Hepatocyte (in vitro differentiated cells): ENCODE results near the gene CRKL. TPM values are rescaled to one million over a fixed set of nuclear protein-coding genes. Genes with fewer than 3 reads are reported as not detected.

ENCODE experiments used
- DNase-seq: peaks from one replicate; pipeline ENCODE4 v3.0.0-alpha.2; 2016; ENCODE audit warnings: low spot score
- H2AFZ ChIP-seq: fragments of 200-600 bp; sonication (generic); 2 replicates; pipeline ENCODE4 v1.6.0; 2016; ENCODE audit warnings: antibody characterized with exemption, mild to moderate bottlenecking
- H3K27ac ChIP-seq: fragments of 200-600 bp; sonication (generic); 2 replicates; pipeline ENCODE4 v1.5.1; 2016; ENCODE audit warnings: mild to moderate bottlenecking
- H3K27me3 ChIP-seq: fragments of 200-600 bp; sonication (generic); 2 replicates; pipeline ENCODE4 v1.6.1; 2016
- H3K36me3 ChIP-seq: fragments of 200-600 bp; sonication (generic); replicated peaks from 2 replicates; pipeline ENCODE4 v1.5.1; 2016; ENCODE audit warnings: low read depth; ENCODE audit not compliant: insufficient read depth
- H3K4me1 ChIP-seq: fragments of 200-600 bp; sonication (generic); 2 replicates; pipeline ENCODE4 v1.5.1; 2016; ENCODE audit warnings: mild to moderate bottlenecking, moderate library complexity; ENCODE audit not compliant: insufficient read depth
- H3K4me2 ChIP-seq: fragments of 200-600 bp; sonication (generic); 2 replicates; pipeline ENCODE4 v1.6.0; 2016
- H3K4me3 ChIP-seq: fragments of 200-600 bp; sonication (generic); 2 replicates; pipeline ENCODE4 v1.5.1; 2016; ENCODE audit warnings: mild to moderate bottlenecking
- H3K79me2 ChIP-seq: fragments of 200-600 bp; sonication (generic); 2 replicates; pipeline ENCODE4 v1.6.0; 2017; ENCODE audit warnings: mild to moderate bottlenecking
- H3K9me2 ChIP-seq: fragments of 200-600 bp; sonication (generic); replicated peaks from 2 replicates; pipeline ENCODE4 v1.6.0; 2017; ENCODE audit warnings: mild to moderate bottlenecking; ENCODE audit not compliant: insufficient read depth
- H3K9me3 ChIP-seq: fragments of 200-600 bp; sonication (generic); 2 replicates; pipeline ENCODE4 v1.5.1; 2016; ENCODE audit warnings: low read depth, mild to moderate bottlenecking
- H4K20me1 ChIP-seq: fragments of 200-600 bp; sonication (generic); 2 replicates; pipeline ENCODE4 v1.6.0; 2016; ENCODE audit warnings: mild to moderate bottlenecking; ENCODE audit not compliant: insufficient read depth, poor library complexity, severe bottlenecking
- EZH2 ChIP-seq: fragments of 200-600 bp; sonication (generic); IDR thresholded peaks from 2 replicates; pipeline ENCODE4 v1.6.1; 2016; ENCODE audit warnings: antibody characterized with exemption, mild to moderate bottlenecking, borderline replicate concordance
- EZH2phosphoT487 ChIP-seq: fragments of 200-600 bp; sonication (generic); IDR thresholded peaks from one replicate; pipeline ENCODE4 v1.6.1; 2018; ENCODE audit warnings: antibody characterized with exemption, mild to moderate bottlenecking, low read depth, moderate library complexity; ENCODE audit not compliant: unreplicated experiment, severe bottlenecking
- WGBS: methylation state at CpG from one replicate; pipeline ENCODE4 v1.1.6; 2016; ENCODE audit warnings: low lambda C conversion rate; ENCODE audit errors: missing lambda C conversion rate; 5-methylcytosine and 5-hydroxymethylcytosine counted together
- polyA plus RNA-seq: library from polyadenylated mRNA; unstranded; fragments of >200 nt; fragmentation: Nextera tagmentation; extraction: Ambion mirVana; gene quantifications from 2 replicates; pipeline ENCODE4 v1.2.1, GENCODE V29; 2016
- total RNA-seq: library from RNA; depleted of rRNA; stranded (reverse); fragments of >200 nt; gene quantifications from 2 replicates; pipeline ENCODE4 v1.2.3, GENCODE V29; 2014
- TF ChIP-seq, protein P1 (sequence below): fragments of 200-600 bp; sonication (generic); IDR thresholded peaks from 2 replicates; pipeline ENCODE4 v1.5.1; 2016; ENCODE audit warnings: antibody characterized with exemption, mild to moderate bottlenecking; ENCODE audit not compliant: poor library complexity

Gene CRKL
- total and polyA plus RNA-seq, 2 experiments from 2014 or later = 31.8 to 49.2 TPM

DNA sequence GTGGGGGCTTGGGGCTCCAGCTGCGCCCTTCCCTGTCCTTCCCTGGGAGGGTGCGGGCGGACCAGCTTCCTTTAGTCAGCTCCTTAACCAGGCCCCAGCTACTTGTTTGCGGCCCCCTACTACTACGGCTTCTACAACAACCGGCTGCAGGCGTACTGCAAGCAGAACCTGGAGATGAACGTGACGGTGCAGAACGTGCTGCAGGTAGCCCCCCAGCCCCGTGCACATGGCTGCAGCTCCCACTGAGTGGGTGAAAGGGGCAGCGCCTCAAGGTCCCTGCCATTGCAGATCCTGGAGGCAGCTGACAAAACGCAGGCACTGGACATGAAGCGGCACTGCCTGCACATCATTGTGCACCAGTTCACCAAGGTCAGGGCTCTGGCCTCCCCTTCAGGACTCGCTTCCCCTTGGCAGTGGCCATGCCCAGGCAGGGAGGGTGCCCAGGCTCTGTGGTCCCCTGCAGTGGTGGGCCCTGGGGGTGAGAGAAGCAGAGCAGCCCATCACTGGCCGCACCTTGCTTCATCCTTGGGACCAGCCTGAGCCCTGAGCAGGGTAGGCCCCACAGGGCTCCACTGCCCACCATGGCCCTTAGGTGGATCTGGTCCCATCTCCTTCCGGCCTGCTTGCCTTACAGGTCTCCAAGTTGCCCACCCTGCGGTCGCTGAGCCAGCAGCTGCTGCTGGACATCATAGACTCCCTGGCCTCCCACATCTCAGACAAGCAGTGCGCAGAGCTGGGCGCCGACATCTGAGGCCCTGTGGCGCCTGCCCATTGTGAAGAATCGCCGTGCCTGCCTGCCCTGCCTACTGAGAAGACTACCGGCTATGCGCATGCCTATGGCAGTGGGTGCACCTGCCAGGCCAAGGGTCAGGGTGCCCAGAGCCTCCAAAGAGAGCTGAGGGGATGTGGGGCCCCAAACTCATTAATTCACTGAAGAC lies 79.7 kb downstream of the CRKL start:
- Histone ChIP-seq H3K4me3 (no peak overlapping the region), H3K36me3 (no peaks in the 10 kb centered on the region), H3K27ac (no peak overlapping the region), H3K4me2 (no peak overlapping the region), H3K4me1 (peaks cover 11% of the 10 kb centered on the region), H3K27me3 (no peaks in the 10 kb centered on the region), H3K9me2 (no peaks in the 10 kb centered on the region), H3K9me3 (no peaks in the 10 kb centered on the region), H3K79me2 (peaks cover 20% of the 10 kb centered on the region), H2AFZ (no peak overlapping the region), H4K20me1 (no peaks in the 10 kb centered on the region)
- DNase-seq = no peak
- TF ChIP-seq, protein P1, sequence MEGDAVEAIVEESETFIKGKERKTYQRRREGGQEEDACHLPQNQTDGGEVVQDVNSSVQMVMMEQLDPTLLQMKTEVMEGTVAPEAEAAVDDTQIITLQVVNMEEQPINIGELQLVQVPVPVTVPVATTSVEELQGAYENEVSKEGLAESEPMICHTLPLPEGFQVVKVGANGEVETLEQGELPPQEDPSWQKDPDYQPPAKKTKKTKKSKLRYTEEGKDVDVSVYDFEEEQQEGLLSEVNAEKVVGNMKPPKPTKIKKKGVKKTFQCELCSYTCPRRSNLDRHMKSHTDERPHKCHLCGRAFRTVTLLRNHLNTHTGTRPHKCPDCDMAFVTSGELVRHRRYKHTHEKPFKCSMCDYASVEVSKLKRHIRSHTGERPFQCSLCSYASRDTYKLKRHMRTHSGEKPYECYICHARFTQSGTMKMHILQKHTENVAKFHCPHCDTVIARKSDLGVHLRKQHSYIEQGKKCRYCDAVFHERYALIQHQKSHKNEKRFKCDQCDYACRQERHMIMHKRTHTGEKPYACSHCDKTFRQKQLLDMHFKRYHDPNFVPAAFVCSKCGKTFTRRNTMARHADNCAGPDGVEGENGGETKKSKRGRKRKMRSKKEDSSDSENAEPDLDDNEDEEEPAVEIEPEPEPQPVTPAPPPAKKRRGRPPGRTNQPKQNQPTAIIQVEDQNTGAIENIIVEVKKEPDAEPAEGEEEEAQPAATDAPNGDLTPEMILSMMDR = no peak
- no peak for TF ChIP-seq EZH2phosphoT487
- TF ChIP-seq EZH2 = no peak
- 94% methylated on average over 25 of the region's 27 CpGs for WGBS

DNA sequence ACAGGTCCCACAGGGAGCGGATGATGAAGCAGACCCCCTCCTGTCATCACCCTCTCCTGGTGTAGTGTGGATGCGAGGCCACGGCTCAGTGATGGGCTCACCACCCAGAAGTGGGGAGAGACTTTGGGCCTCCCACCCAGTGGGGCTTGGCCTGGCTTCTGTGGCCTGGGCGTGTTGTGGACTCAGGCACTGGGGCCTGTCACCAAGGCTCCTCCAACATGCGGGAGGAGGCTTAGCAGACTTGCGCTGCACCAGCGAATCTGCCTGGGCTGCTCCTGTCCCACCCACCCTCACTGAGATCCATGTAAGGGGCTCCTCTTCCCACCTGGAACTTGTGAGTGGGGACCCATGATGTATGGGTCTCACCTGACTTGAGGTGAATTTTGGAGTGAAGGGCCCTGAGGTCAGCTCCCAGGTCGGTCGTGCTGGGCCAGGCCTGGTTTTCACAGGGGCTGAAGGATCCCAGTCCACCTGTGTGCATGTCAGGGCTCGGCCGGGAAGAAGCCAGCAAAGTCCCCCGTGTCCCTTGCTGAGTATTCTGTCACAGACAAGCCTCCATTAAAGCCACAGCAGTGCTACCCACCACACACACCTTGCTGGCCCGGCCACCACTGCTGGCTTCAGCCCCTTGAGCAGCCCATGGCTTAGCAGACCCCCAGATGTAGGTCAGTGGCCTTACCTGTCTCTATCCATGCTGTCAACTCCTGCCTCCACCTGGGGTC lies 80.5 kb downstream of the CRKL start:
- TF ChIP-seq, protein P1 = no peak
- TF ChIP-seq EZH2 (no peak), EZH2phosphoT487 (no peak)
- H3K9me3 ChIP-seq = no peaks in the 10 kb centered on the region
- no peaks in the 10 kb centered on the region for H4K20me1 ChIP-seq
- no peaks in the 10 kb centered on the region for H3K36me3 ChIP-seq
- DNase-seq = no peak
- no peak overlapping the region for H3K4me3 ChIP-seq
- H3K27ac ChIP-seq = no peak overlapping the region
- no peak overlapping the region for H2AFZ ChIP-seq
- H3K4me1 ChIP-seq = peaks cover 12% of the 10 kb centered on the region
- peaks cover 20% of the 10 kb centered on the region for H3K79me2 ChIP-seq
- no peaks in the 10 kb centered on the region for H3K27me3 ChIP-seq
- H3K9me2 ChIP-seq = no peaks in the 10 kb centered on the region
- H3K4me2 ChIP-seq = no peak overlapping the region
- 93% methylated on average over 13 of the region's 13 CpGs for WGBS

DNA sequence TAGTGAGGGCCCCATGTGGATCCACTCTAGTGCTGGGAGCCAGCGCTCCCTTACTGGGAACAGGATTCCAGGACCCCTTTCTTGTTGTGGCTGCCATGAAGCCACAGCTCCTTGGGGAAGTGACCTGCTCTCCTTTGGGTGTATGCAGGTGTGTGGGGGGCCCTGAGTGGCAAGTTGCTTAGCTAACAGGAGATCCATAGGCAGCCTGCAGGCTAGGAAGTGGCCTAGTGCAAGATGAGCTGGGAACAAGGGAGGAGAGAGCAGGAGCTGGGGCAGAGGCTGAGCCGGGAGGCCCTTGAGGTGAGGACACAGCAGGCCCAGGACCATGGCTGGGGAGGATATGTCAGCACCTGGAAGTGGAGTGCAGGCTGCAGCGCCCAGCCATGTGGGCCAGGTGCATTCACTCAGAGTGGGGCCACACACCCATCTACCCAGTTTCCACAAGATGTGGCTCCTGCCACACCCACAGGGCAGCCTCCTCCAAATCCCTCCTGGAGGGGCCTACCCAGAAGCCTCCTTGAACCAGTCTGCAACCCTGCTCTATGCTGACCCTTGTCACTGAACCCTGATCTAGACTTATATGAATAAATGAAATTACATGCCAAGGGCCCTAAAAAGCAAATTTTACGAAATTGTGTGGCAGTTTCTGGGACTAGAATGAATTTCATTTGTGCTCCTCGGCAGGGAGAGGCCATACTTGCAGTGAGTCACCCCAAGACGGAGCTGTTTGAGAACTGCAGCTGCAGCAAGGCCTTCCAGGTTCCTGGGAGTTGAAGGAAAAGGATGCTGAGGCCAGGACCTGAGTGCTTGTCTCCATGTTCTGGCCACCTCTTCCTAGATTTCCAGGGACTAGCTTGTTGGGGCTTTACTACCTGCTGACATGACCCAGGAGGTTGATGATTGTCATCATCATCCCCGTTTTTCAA lies 81.5 kb downstream of the CRKL start:
- no peak overlapping the region for H3K4me2 ChIP-seq

More for the DNA sequence above, 81.5 kb downstream of the CRKL start:
- Histone ChIP-seq H3K27me3 (no peaks in the 10 kb centered on the region), H4K20me1 (no peaks in the 10 kb centered on the region), H2AFZ (no peak overlapping the region), H3K4me1 (peaks cover 21% of the 10 kb centered on the region), H3K9me2 (no peaks in the 10 kb centered on the region), H3K4me3 (no peak overlapping the region), H3K36me3 (no peaks in the 10 kb centered on the region), H3K79me2 (peaks cover 30% of the 10 kb centered on the region), H3K27ac (no peak overlapping the region), H3K9me3 (no peaks in the 10 kb centered on the region)
- no peak for DNase-seq
- WGBS = 82% methylated on average over 7 of the region's 7 CpGs
- no peak for TF ChIP-seq EZH2phosphoT487
- TF ChIP-seq EZH2 = no peak
- TF ChIP-seq, protein P1 = no peak
